ENCODE measurements around the gene IFIT5. TPM values are rescaled to one million over a fixed set of nuclear protein-coding genes. Genes with fewer than 3 reads are reported as not detected.
"Not testable (repeated sequence)": the region's sequence is repeated elsewhere in the genome, so short reads cannot be mapped to it uniquely, and the experiment has no call there.

Gene IFIT5, protein sequence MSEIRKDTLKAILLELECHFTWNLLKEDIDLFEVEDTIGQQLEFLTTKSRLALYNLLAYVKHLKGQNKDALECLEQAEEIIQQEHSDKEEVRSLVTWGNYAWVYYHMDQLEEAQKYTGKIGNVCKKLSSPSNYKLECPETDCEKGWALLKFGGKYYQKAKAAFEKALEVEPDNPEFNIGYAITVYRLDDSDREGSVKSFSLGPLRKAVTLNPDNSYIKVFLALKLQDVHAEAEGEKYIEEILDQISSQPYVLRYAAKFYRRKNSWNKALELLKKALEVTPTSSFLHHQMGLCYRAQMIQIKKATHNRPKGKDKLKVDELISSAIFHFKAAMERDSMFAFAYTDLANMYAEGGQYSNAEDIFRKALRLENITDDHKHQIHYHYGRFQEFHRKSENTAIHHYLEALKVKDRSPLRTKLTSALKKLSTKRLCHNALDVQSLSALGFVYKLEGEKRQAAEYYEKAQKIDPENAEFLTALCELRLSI
- total RNA-seq (2014; rRNA removed; shearing (Covaris generic)), result 2.4 and 2.5 TPM in 2 replicates

- in situ Hi-C loops (cut with HindIII; ENCODE audit: low sequenced_read_pairs), result no loop called here
- peak; percentile 75 for DNase-seq (ENCODE audit: low spot score)
Measured at GRCh38 chr10:89414146-89414878, at the start of gene IFIT5. IFIT5 (plus strand) TSS chr10:89414568; CDS start chr10:89414799, 231 bp downstream.

DNA sequence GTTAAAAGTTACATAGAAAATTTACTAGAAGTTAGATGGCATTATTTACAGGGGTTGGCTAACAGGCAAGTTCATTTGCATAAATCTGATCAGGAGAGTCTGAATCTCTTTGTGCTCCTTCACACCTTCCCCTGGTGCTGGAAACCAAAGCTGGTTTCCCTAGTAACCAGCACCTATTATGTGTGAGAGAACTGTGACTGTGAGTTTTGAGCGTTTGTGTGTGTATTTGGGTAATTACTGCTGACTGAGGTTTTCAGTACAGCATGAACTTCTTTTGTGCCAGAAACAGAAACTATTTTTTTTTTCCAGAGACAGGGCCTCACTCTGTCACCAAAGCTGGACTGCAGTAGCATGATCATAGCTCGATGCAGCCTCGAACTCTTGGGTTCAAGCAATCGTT, 46.8 kb upstream of the IFIT5 start:
- no peak for DNase-seq (ENCODE audit: low spot score)
- in situ Hi-C loops (cut with HindIII; ENCODE audit: low sequenced_read_pairs), result no loop called here

GRCh38 chr10:89368129-89368528, 46.2 kb upstream of the IFIT5 start:
- DNase-seq (ENCODE audit: low spot score), result no peak
- in situ Hi-C loops (cut with HindIII; ENCODE audit: low sequenced_read_pairs), result no loop called here

- DNase-seq (ENCODE audit: low spot score), result no peak
- in situ Hi-C loops (cut with HindIII; ENCODE audit: low sequenced_read_pairs), result no loop called here
Measured at GRCh38 chr10:89369156-89370105, 44.9 kb upstream of the IFIT5 start.

DNA sequence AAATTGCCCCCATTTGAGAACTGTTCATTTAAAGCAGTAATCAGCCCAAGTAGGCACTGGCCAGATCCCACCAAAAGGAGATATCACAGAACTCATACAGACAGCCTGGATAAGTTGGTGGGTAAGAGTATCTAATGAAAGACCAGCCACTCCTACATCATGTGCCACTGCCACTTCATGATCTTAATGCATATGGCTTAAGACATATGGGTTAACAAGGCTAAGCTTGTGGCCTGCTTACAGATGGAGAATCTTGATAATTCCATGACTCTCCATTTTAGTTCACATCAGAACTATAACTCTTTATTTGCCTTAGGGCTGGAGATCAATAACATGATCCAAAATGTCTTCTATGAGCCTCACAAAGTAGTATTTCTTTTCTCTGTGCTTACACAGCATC, 43.3 kb upstream of the IFIT5 start:
- in situ Hi-C loops (cut with HindIII; ENCODE audit: low sequenced_read_pairs), result no loop called here
- DNase-seq (ENCODE audit: low spot score), result no peak

- in situ Hi-C loops (cut with HindIII; ENCODE audit: low sequenced_read_pairs), result no loop called here
Measured at GRCh38 chr10:89371987-89372386, 42.4 kb upstream of the IFIT5 start.

GRCh38 chr10:89373916-89374711, 40.3 kb upstream of the IFIT5 start:
- in situ Hi-C loops (cut with HindIII; ENCODE audit: low sequenced_read_pairs), result no loop called here

More at GRCh38 chr10:89371987-89372386, 42.4 kb upstream of the IFIT5 start:
- no peak for DNase-seq (ENCODE audit: low spot score)

DNA sequence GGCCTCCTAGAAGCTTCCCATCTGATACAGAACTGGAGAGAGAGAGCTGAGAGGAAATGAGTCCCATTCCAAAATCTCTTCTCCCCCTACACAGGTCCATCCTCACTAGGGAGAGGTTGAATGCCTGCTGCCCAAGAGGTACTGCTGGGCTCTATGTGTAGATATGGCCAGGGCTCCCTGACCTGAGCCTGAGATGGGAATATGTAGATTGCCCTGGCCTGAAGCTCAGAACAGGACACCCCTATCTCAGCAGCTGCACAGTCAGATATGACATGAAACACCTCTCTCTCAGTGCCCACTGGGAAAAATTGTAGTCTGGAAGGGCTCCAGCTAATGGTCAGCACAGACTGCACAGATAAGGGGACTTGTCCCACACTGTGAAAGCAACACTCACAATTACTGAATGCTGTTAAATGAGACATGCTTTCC, 39.6 kb upstream of the IFIT5 start:
- DNase-seq (ENCODE audit: low spot score), result no peak
- in situ Hi-C loops (cut with HindIII; ENCODE audit: low sequenced_read_pairs), result no loop called here

More at GRCh38 chr10:89373916-89374711, 40.3 kb upstream of the IFIT5 start:
- peak; percentile 96 for DNase-seq (ENCODE audit: low spot score)

- no peak for DNase-seq (ENCODE audit: low spot score)
- in situ Hi-C loops (cut with HindIII; ENCODE audit: low sequenced_read_pairs), result no loop called here
Measured at GRCh38 chr10:89377705-89378637, 36.4 kb upstream of the IFIT5 start, which contains the start of gene IFIT1B. IFIT1B (plus strand) TSS chr10:89378056; CDS start chr10:89378136, 80 bp downstream.

DNA sequence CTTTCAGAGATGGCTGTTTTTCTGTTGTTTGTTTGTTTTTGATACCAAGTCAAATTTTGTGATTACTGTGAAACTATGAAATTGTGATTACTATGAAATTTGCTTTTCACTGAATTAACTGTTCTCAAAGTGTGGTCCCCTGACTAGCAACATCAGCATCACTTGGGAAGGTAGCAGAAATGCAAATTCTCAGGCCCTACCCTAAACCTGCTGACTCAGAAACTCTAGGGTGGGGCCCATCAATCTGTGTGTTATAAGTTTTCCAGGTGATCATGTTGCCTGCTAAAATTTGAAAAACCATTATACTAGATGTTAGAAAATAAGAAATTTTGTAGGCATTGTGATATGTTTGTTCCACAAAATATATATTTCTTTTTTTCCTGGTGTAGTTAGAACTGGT, 35.3 kb upstream of the IFIT5 start:
- DNase-seq (ENCODE audit: low spot score), result no peak
- in situ Hi-C loops (cut with HindIII; ENCODE audit: low sequenced_read_pairs), result no loop called here

- DNase-seq (ENCODE audit: low spot score), result no peak
- in situ Hi-C loops (cut with HindIII; ENCODE audit: low sequenced_read_pairs), result no loop called here
Measured at GRCh38 chr10:89382757-89383156, 31.6 kb upstream of the IFIT5 start.

GRCh38 chr10:89384474-89385340, 29.7 kb upstream of the IFIT5 start:
- in situ Hi-C loops (cut with HindIII; ENCODE audit: low sequenced_read_pairs), result no loop called here
- DNase-seq (ENCODE audit: low spot score), result no peak

GRCh38 chr10:89388806-89389205, 25.6 kb upstream of the IFIT5 start:
- no peak for DNase-seq (ENCODE audit: low spot score)
- in situ Hi-C loops (cut with HindIII; ENCODE audit: low sequenced_read_pairs), result no loop called here

- DNase-seq (ENCODE audit: low spot score), result peak; percentile 47
- in situ Hi-C loops (cut with HindIII; ENCODE audit: low sequenced_read_pairs), result no loop called here
Measured at GRCh38 chr10:89389254-89389653, 25.1 kb upstream of the IFIT5 start.

DNA sequence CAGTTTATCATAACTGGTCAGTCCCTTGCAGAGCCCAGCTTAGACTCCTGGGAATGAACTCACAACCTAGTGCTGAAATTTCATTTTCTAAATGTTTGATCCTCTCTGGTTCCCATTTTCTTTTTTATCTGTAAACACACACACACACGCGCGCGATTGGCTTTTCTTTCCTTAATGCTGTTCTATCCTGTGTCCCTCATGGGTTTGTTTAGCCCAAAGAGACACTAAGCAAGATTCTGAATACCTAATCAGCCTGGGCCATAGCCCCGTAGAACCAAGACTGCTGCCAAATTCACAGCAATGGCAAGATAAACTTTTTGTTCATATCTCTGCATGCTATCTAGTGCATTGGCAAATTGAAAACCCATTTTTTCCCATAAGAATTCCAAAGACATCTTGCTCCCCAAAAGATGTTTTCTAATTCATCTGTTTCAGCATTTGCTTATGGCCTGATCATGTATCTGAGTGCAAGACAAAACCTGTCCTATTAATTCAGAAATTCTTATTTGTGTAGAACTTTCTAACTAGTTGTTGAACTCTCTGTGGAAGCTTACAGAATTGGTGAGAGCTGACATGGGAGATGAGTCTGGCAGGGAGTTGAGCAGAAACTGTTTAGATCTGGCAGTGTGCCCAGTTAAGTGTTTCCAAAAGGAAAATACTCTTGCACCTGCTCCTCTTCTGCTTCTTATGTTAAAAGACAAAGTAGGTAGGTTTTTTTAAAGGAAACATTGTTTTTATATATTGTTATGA, 23.7 kb upstream of the IFIT5 start:
- in situ Hi-C loops (cut with HindIII; ENCODE audit: low sequenced_read_pairs), result no loop called here
- DNase-seq (ENCODE audit: low spot score), result peak; percentile 12

DNA sequence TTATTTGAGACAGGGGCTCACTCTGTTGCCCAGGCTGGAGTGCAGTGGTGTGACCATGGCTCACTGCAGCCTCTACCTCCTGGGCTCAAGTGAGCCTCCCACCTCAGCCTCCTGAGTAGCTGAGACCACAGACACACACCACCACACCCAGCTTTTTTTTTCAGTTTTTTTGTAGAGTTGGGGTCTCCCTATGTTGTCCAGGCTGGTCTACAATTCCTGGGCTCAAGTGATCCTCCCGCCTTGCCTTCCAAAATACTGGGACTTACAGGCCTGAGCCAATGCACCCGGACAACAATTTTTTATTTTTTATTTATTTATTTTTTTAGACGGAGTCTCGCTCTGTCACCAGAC, 23.2 kb upstream of the IFIT5 start:
- in situ Hi-C loops (cut with HindIII; ENCODE audit: low sequenced_read_pairs), result not testable (repeated sequence)

More for the DNA sequence above, 23.2 kb upstream of the IFIT5 start:
- DNase-seq (ENCODE audit: low spot score), result not testable (repeated sequence)
